K562 (cell line): Measurements from ENCODE around the gene RUNX3. TPM values are rescaled to one million over a fixed set of nuclear protein-coding genes. Genes with fewer than 3 reads are reported as not detected.

Experiments used
- ATAC-seq: fragments of 200-7000 bp; cut with Tn5 transposase; 3 replicates; pipeline ENCODE4 v1.9.1; 2020; ENCODE audit warnings: moderate library complexity
- BruUV-seq: library from RNA; stranded (reverse); fragments of 400-500 nt; replicated peaks from 2 replicates; lab custom pipeline; 2021; lab: Mats Ljungman, UMichigan
- CTCF ChIA-PET: fragments of 300-600 bp; formaldehyde crosslinking; extraction: SDS; loops from one replicate; lab custom pipeline; 2021; ENCODE audit warnings: low intra/inter-chr PET ratio; lab: Yijun Ruan, JAX
- POLR2A ChIA-PET: fragments of 300-600, 350-650 bp; sonication (Branson Sonifier 250); formaldehyde crosslinking; extraction: SDS; loops from one replicate; lab custom pipeline; 2021; ENCODE audit warnings: antibody characterized with exemption, inconsistent platforms; lab: Yijun Ruan, JAX
- DNase-seq, 4 experiments: peaks; one replicate each; pipeline versions ENCODE4 v3.0.0 to v3.0.0-alpha.2; 2011 to 2018; ENCODE audit warnings: low spot score in 3 of 4, mixed read lengths in 3 of 4; ENCODE audit errors: extremely low read depth in 1 of 4
- FAIRE-seq: peaks from 2 replicates; lab custom pipeline; 2011; peaks lifted over from hg19 to GRCh38; lab: Jason Lieb, UNC
- H2AFZ ChIP-seq: 2 replicates; pipeline ENCODE4 v1.6.0; 2011; ENCODE audit warnings: low read depth, low read length, control low read depth, inconsistent platforms
- H3K27ac ChIP-seq: fragments of 200-600 bp; 3 replicates; pipeline ENCODE4 v1.8.0; 2011; ENCODE audit warnings: low read depth, mild to moderate bottlenecking, control low read depth, inconsistent platforms, low read length, moderate library complexity, mixed read lengths; ENCODE audit errors: extremely low read depth
- H3K27me3 ChIP-seq, 2 experiments: fragments of 300-600 bp in 1 of 2; 2 replicates in 1 of 2; 3 replicates in 1 of 2; pipeline versions ENCODE4 v1.6.0 to v1.8.0; 2011; ENCODE audit warnings: inconsistent platforms in 2 of 2, low read length in 2 of 2, mild to moderate bottlenecking in 1 of 2, mixed read lengths in 1 of 2, moderate library complexity in 1 of 2; ENCODE audit not compliant: control insufficient read depth in 2 of 2, insufficient read depth in 2 of 2
- H3K36me3 ChIP-seq: fragments of 300-600 bp; 3 replicates; pipeline ENCODE4 v1.8.0; 2011; ENCODE audit warnings: mild to moderate bottlenecking, low read length, inconsistent platforms; ENCODE audit not compliant: control insufficient read depth, insufficient read depth
- H3K4me1 ChIP-seq, 2 experiments: fragments of 200-600 bp in 1 of 2; replicated peaks in 1 of 2; 2 replicates in 1 of 2; 3 replicates in 1 of 2; pipeline versions ENCODE4 v1.5.1 to v1.8.0; 2011; ENCODE audit warnings: inconsistent platforms in 2 of 2, low read length in 2 of 2, mild to moderate bottlenecking in 1 of 2, mixed read lengths in 1 of 2, moderate library complexity in 1 of 2; ENCODE audit not compliant: control insufficient read depth in 2 of 2, insufficient read depth in 2 of 2
- H3K4me2 ChIP-seq: 2 replicates; pipeline ENCODE4 v1.6.1; 2011; ENCODE audit warnings: low read length, control low read depth, inconsistent platforms, mixed read lengths; ENCODE audit not compliant: insufficient read depth
- H3K4me3 ChIP-seq: fragments of 200-600 bp; sonication (generic), shearing (Covaris generic); 2 replicates; pipeline ENCODE4 v1.5.1; 2016; ENCODE audit warnings: control low read depth, inconsistent platforms
- H3K79me2 ChIP-seq: fragments of 200-600 bp; 3 replicates; pipeline ENCODE4 v1.8.0; 2011; ENCODE audit warnings: low read length, inconsistent platforms; ENCODE audit not compliant: control insufficient read depth, insufficient read depth
- H3K9ac ChIP-seq, 2 experiments: 2 replicates each; pipeline versions ENCODE4 v1.6.0 to v1.6.1; 2011; ENCODE audit warnings: low read depth in 2 of 2, low read length in 2 of 2, control low read depth in 1 of 2, inconsistent platforms in 1 of 2, mild to moderate bottlenecking in 1 of 2, mixed read lengths in 1 of 2; ENCODE audit not compliant: insufficient read depth in 1 of 2
- H3K9me1 ChIP-seq: one replicate; pipeline ENCODE4 v1.6.0; 2011; ENCODE audit warnings: inconsistent platforms, mild to moderate bottlenecking, low read length, moderate library complexity; ENCODE audit not compliant: control insufficient read depth, insufficient read depth
- H3K9me3 ChIP-seq: replicated peaks from 2 replicates; pipeline ENCODE4 v1.5.1; 2011; ENCODE audit warnings: low read depth, low read length, inconsistent platforms; ENCODE audit not compliant: control insufficient read depth, insufficient read depth
- H4K20me1 ChIP-seq: replicated peaks from 2 replicates; pipeline ENCODE4 v1.6.1; 2011; ENCODE audit warnings: low read length, inconsistent platforms, mixed read lengths; ENCODE audit not compliant: control insufficient read depth, insufficient read depth
- ELF1 ChIP-seq: fragments of 200-800 bp; sonication (Bioruptor generic); IDR thresholded peaks from 2 replicates; pipeline ENCODE4 v1.6.1; 2016; ENCODE audit warnings: missing genetic modification characterization, missing compliant biosample characterization
- WGBS: fragments of 100-300 bp; shearing (Covaris generic); methylation state at CpG from one replicate; pipeline ENCODE4 v1.1.6; 2016; ENCODE audit warnings: low coverage, mixed read lengths; ENCODE audit not compliant: insufficient coverage; ENCODE audit errors: missing lambda C conversion rate; 5-methylcytosine and 5-hydroxymethylcytosine counted together
- in situ Hi-C: fragments of 300-500 bp; cut with MboI; formaldehyde crosslinking; loops from 4 replicates; pipeline ENCODE4 v1.15.0; 2018; ENCODE audit warnings: inconsistent platforms, mixed read lengths
- intact Hi-C: fragments of 100-400 bp; cut with micrococcal nuclease; formaldehyde crosslinking; loops from 2 replicates; pipeline ENCODE4 v1.14.2; 2022
- polyA plus RNA-seq, 8 experiments: library from polyadenylated mRNA; depleted of rRNA in 4 of 8; stranded (reverse) in 5 of 8; unstranded in 3 of 8; fragments of >200 nt; fragmentation: Nextera tagmentation in 2 of 8; fragmentation: Illumina TruSeq in 1 of 8; extraction: Ambion mirVana in 2 of 8; extraction: Trizol in 1 of 8; gene quantifications; 2 replicates each; pipeline versions ENCODE4 v1.2.1 to v1.2.3, GENCODE V29; 2011 to 2014; ENCODE audit warnings: inconsistent platforms in 1 of 8, missing spikeins in 1 of 8
- total RNA-seq, 7 experiments: library from RNA; depleted of rRNA in 6 of 7; stranded (reverse); fragments of >200 nt in 6 of 7; fragmentation: Illumina TruSeq in 2 of 7; extraction: Trizol in 2 of 7; gene quantifications; 2 replicates each; pipeline versions ENCODE4 v1.2.1 to v1.2.3, GENCODE V29; 2011 to 2021; ENCODE audit warnings: low replicate concordance in 1 of 7
- TF ChIP-seq, protein P1 (sequence below), 2 experiments: fragments of 450-650 bp; formaldehyde crosslinking in 1 of 2; IDR thresholded peaks; 2 replicates each; pipeline versions ENCODE4 v1.4.0 to v1.6.1; 2014 to 2020; ENCODE audit warnings: mild to moderate bottlenecking in 2 of 2, borderline replicate concordance in 1 of 2, low read depth in 1 of 2

RUNX3 gene
- total and polyA plus RNA-seq, 9 of the 15 experiments (the other 6 are each of a cell fraction or from before 2014, with no cell fraction given), result 0.01 to 0.64 (median 0.09) TPM

DNA sequence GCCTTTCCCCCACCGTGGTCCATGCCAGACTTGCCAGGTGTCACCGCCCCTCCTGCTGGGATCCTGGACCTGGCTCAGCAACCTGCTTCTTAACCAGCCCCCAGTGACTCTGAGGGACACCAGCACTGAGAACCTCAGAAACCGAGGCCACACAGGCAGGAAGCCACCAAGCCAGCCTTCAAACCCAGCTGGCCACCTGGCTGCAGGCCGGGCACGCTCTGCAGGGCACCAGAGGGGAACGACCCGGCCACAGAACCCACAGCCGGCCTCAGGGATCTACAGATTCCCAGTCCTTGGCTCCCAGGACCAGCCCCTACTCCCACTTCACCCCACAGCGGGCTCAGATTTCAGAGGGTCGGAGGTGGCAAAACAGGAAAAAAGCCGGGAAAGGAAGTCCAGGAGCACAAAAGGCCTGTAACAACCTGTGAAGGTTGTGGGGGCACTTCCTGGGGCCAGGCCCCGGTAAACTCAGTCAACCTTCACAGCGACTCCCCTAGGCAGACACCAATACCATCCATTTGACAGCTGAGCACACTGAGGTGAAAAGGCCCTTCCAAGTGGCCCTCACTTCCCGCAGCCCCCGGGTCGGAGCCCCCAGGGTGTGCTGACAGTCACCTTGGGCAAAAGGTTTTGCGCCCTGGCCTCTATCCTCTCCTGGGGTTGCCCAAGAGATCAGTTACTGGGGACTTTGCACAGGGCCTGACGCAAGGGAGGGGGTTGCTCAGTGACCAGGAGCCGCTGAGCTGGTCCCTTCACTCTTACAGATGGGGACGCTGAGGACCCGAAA lies 14.1 kb downstream of the RUNX3 start:
- H3K4me1 ChIP-seq, result peaks cover 4 to 25% of the 10 kb centered on the region in 2 experiments; a peak in 4 of 5 replicates
- no peak for FAIRE-seq
- H3K79me2 ChIP-seq, result no peaks in the 10 kb centered on the region
- no peak overlapping the region for H3K4me3 ChIP-seq
- H3K9me1 ChIP-seq, result no peaks in the 10 kb centered on the region
- TF ChIP-seq, protein P1, sequence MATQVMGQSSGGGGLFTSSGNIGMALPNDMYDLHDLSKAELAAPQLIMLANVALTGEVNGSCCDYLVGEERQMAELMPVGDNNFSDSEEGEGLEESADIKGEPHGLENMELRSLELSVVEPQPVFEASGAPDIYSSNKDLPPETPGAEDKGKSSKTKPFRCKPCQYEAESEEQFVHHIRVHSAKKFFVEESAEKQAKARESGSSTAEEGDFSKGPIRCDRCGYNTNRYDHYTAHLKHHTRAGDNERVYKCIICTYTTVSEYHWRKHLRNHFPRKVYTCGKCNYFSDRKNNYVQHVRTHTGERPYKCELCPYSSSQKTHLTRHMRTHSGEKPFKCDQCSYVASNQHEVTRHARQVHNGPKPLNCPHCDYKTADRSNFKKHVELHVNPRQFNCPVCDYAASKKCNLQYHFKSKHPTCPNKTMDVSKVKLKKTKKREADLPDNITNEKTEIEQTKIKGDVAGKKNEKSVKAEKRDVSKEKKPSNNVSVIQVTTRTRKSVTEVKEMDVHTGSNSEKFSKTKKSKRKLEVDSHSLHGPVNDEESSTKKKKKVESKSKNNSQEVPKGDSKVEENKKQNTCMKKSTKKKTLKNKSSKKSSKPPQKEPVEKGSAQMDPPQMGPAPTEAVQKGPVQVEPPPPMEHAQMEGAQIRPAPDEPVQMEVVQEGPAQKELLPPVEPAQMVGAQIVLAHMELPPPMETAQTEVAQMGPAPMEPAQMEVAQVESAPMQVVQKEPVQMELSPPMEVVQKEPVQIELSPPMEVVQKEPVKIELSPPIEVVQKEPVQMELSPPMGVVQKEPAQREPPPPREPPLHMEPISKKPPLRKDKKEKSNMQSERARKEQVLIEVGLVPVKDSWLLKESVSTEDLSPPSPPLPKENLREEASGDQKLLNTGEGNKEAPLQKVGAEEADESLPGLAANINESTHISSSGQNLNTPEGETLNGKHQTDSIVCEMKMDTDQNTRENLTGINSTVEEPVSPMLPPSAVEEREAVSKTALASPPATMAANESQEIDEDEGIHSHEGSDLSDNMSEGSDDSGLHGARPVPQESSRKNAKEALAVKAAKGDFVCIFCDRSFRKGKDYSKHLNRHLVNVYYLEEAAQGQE (IDR thresholded peaks at IDR 0.05; ENCODE audit: borderline replicate concordance), result no peak
- TF ChIP-seq, protein P1 (CRISPR knock-in tag; IDR thresholded peaks at IDR 0.05; ENCODE audit: low read depth), result no peak
- TF ChIP-seq ELF1, result no peak
- no peak for DNase-seq
- H2AFZ ChIP-seq, result no peak overlapping the region
- H3K9ac ChIP-seq, result no peak overlapping the region
- H3K4me2 ChIP-seq, result no peak overlapping the region
- no TSS peak for BruUV-seq
- H3K36me3 ChIP-seq, result no peaks in the 10 kb centered on the region
- 0 out of 2 replicates have a peak, but pooled peaks cover 5% of the 10 kb centered on the region for H4K20me1 ChIP-seq
- no peak overlapping the region for H3K27ac ChIP-seq
- ChIA-PET POLR2A (interaction anchor here (1.0 kb wide), 1 partner anchor 12 kb away, joined by 3 read pairs; no protein-coding TSS in a partner anchor), CTCF (no interaction called here)
- H3K27me3 ChIP-seq, result peaks cover 30 to 52% of the 10 kb centered on the region in 2 experiments
- intact Hi-C loops (no loop called here), in situ Hi-C loops (no loop called here)
- 8% methylated on average over 19 of the region's 21 CpGs for WGBS
- no peak for ATAC-seq
- H3K9me3 ChIP-seq, result no peaks in the 10 kb centered on the region
